Lower leg skin (tissue), 4 donors: ENCODE measurements around the gene GANC. TPM values are rescaled to one million over a fixed set of nuclear protein-coding genes. Genes with fewer than 3 reads are reported as not detected.

Experiments used
- DNase-seq, 2 donors: peaks; one replicate each; pipeline ENCODE4 v3.0.0-alpha.2; 2019; ENCODE audit warnings: low spot score in 2 of 2
- H3K4me3 ChIP-seq: fragments of 200-600 bp; sonication (generic); 2 replicates; pipeline ENCODE4 v1.5.1; 2017; ENCODE audit warnings: mild to moderate bottlenecking, low read depth; ENCODE audit not compliant: poor library complexity, severe bottlenecking
- POLR2A ChIP-seq, 2 donors: fragments of 450-650 bp; IDR thresholded peaks; one replicate each; pipeline ENCODE4 v1.6.1; 2016 to 2017; ENCODE audit warnings: antibody characterized with exemption in 2 of 2, mild to moderate bottlenecking in 1 of 2, moderate library complexity in 1 of 2
- WGBS, 2 donors: methylation state at CpG; one replicate each; pipeline ENCODE4 v1.1.5; 2018; 5-methylcytosine and 5-hydroxymethylcytosine counted together
- intact Hi-C: fragments of 100-400 bp; cut with DNase I; formaldehyde crosslinking; loops from one replicate; pipeline ENCODE4 v1.15.0; 2023; ENCODE audit warnings: low total_unique reads
- total RNA-seq, 4 donors: library from RNA; depleted of rRNA; stranded (reverse); fragments of >200 nt; gene quantifications; one replicate each; pipeline ENCODE4 v1.1.0, GENCODE V29; 2016
- TF ChIP-seq, protein P1 (sequence below), 3 donors: fragments of 450-650 bp; IDR thresholded peaks; one replicate each; pipeline ENCODE4 v1.5.1; 2016; ENCODE audit warnings: antibody characterized with exemption in 3 of 3, mild to moderate bottlenecking in 3 of 3, moderate library complexity in 2 of 3

The GANC gene
- total RNA-seq, 4 donors from 2014 or later = 10.5 to 26.4 (median 22.0) TPM

DNA sequence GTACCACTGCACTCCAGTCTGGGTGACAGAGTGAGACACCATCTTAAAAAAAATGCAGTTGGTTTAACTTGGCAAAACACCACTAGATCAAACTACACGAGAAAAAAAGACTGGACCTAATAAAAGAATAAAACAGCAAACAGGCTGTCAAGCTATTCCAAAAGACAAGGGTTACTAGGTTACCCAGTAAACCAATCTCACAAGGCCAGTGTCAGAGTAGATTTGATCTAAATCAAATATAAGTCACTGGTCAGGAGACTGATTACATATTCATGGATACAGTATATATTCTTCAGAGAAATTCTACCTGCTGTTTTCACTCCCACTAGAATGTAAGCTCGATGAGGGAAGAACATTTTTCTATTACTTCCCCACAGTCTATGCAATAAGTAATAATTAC lies 2.5 kb upstream of the GANC start:
- H3K4me3 ChIP-seq = no peak overlapping the region
- intact Hi-C loops = no loop called here
- TF ChIP-seq POLR2A (IDR thresholded peaks at IDR 0.05) = no peak
- TF ChIP-seq, protein P1, sequence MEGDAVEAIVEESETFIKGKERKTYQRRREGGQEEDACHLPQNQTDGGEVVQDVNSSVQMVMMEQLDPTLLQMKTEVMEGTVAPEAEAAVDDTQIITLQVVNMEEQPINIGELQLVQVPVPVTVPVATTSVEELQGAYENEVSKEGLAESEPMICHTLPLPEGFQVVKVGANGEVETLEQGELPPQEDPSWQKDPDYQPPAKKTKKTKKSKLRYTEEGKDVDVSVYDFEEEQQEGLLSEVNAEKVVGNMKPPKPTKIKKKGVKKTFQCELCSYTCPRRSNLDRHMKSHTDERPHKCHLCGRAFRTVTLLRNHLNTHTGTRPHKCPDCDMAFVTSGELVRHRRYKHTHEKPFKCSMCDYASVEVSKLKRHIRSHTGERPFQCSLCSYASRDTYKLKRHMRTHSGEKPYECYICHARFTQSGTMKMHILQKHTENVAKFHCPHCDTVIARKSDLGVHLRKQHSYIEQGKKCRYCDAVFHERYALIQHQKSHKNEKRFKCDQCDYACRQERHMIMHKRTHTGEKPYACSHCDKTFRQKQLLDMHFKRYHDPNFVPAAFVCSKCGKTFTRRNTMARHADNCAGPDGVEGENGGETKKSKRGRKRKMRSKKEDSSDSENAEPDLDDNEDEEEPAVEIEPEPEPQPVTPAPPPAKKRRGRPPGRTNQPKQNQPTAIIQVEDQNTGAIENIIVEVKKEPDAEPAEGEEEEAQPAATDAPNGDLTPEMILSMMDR (IDR thresholded peaks at IDR 0.05) = no peak
- DNase-seq = no peak
- WGBS, 2 donors = 43 to 96% methylated on average over 1 to 2 of the region's 2 CpGs

DNA sequence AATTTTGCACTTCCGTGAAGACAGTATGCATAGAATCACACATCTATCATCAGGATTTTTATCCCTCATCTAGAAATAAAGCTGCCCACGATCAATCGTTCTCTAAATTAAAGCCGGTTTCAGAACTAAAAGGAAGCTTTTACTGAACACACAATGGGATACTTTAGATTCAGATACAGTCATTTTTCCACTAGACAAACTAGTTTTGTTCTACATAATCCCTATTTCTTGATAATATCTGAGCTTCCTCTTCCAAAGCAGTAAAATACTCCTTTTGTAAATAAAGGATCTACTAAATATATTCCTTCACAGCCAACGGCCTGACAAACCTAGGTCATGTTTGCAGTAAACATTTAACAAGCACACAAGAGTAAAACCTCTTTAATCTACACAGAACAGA lies 2.0 kb upstream of the GANC start:
- no peak overlapping the region for H3K4me3 ChIP-seq
- 54 to 56% methylated on average over 5 of the region's 5 CpGs for WGBS, 2 donors
- TF ChIP-seq, protein P1 (IDR thresholded peaks at IDR 0.05) = no peak
- TF ChIP-seq POLR2A (IDR thresholded peaks at IDR 0.05) = no peak
- no peak for DNase-seq
- intact Hi-C loops = no loop called here

DNA sequence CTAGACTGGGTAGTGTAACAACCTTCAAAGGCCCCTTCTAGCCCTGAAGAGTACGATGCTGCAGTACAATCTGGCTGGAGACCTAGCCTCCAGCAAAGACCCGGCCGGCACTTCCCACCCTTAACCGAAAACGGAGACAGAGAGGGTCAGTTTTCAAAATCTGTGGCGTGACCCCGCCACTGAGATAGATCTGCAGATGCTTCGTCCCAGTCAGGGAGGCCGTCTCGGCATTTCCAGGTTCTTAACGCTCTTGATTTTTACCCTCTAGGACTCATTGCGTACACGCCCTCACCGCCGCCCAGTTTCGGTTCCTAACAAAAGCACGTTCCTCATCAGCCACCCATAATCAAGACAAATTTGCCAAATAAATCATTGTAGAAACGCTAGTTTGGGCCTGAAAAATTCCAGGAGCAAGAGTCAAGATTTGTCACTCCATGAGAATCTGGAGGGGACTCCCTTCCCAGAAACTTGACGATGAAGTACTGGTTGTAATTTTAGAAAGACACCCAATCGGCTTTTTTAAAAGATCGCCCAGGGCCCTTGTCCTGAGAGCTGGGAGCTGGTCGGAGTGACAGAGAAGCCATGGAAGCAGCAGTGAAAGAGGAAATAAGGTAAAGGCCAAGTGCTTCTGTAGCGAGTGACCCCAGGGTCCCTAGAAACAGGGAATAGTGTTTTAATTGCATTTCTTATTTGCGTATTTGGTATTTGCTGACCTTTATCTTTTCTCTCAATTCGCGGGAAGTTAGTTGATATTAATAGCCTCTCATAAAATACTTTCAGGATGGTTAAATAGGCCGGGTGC lies 1.1 kb downstream of the GANC start:
- peak overlapping the region; percentile 60 for H3K4me3 ChIP-seq
- DNase-seq = peak; percentile 62 to 93
- 2% methylated on average over 27 of the region's 27 CpGs for WGBS, 2 donors
- TF ChIP-seq, protein P1 (IDR thresholded peaks at IDR 0.05) = no peak
- no peak for TF ChIP-seq POLR2A (IDR thresholded peaks at IDR 0.05)
- intact Hi-C loops = no loop called here

DNA sequence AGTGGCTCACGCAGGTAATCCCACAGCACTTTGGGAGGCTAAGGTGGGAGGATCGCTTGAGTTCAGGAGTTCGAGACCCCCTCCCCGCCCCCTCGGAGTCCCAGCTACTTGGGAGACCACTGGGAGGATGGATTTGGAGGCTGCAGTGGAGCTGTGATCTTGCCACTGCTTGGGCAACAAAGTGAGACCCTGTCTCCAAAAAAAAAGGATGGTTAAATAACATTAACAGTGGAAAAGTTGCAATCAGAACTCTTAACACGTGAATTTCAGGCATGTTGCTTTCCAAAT lies 1.6 kb downstream of the GANC start:
- no peak for DNase-seq
- intact Hi-C loops = no loop called here
- 38 to 43% methylated on average over 6 of the region's 6 CpGs for WGBS, 2 donors
- TF ChIP-seq, protein P1 (IDR thresholded peaks at IDR 0.05) = no peak
- TF ChIP-seq POLR2A (IDR thresholded peaks at IDR 0.05) = no peak
- H3K4me3 ChIP-seq = peak overlapping the region; percentile 23

DNA sequence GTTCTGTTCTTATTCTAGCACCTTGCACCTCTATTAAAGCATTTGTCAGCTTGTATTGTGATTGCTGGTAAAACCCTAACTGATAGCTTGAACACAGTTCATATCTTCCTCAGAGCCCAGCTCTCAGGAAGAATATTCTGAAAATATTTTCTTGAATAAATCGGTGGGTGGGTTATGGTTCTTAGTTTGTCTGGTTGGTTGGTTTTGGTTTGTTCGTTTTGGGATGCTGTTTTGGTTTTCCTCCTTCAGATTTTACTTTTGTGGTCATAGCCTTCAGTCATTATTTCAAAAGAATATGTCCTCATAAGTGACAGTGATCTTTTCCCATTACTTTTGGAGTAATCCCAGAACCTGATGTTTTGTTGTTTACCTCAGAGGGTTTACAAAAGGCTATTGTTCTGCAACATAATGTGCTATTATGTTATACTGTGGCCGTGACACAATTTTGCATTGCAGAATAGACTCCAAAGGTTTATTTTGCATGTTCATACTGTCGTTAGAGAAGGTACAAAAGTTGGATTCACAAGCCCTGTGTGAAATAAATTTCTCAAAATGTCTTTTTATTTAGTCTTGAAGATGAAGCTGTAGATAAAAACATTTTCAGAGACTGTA lies 2.9 kb downstream of the GANC start:
- intact Hi-C loops = no loop called here
- H3K4me3 ChIP-seq = no peak overlapping the region
- WGBS, 2 donors = 45 to 46% methylated on average over 4 of the region's 4 CpGs
- no peak for DNase-seq
- no peak for TF ChIP-seq POLR2A (IDR thresholded peaks at IDR 0.05)
- TF ChIP-seq, protein P1 (IDR thresholded peaks at IDR 0.05) = no peak
